ENCODE measurements around the gene MYH9.

DNA sequence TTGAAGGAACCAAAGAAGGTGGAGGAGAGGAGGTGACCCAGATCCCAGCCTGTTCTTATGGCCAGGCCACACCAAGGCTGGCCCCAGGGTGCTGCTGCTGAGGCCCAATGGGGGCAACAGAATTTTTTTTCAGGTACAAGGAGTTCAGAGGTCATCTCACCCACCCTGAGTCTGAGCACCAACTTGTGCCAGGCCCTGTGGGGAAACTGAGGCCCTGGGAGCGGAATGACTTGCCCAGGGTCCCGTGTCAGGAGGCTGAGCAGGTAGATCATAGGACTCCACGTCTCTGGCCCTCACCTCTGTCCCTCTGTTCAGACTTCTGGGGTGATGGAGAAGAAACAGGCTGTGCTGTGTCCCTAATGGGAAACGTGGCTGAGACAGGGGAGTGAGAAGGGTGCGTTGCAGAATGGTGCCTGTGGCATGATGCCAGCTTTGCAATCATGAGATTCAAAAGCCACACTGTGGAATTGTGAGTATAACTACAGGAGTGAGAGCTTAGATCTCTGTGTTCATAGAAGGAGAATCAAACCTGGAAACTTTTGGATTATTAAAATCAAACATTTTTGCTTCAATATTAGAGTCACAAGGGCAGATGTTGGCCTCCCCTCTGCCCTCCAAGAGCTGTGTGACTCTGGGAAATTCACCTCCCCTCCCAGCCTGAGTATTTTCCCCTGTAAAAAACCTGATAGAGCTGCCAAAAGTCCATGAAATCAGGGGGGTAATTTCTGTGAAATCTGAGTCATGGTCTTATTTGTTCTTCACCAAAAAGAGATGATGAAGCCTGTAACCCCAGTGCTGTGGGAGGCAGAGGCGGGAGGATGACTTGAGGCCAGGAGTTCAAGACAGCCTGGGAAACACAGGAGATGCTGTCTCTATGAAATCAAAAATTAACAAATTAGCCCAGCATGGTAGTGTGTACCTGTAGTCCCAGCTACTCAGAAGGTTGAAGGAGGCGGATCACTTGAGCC is 134.0 kb downstream of the MYH9 start:
- TF ChIP-seq, protein P1, sequence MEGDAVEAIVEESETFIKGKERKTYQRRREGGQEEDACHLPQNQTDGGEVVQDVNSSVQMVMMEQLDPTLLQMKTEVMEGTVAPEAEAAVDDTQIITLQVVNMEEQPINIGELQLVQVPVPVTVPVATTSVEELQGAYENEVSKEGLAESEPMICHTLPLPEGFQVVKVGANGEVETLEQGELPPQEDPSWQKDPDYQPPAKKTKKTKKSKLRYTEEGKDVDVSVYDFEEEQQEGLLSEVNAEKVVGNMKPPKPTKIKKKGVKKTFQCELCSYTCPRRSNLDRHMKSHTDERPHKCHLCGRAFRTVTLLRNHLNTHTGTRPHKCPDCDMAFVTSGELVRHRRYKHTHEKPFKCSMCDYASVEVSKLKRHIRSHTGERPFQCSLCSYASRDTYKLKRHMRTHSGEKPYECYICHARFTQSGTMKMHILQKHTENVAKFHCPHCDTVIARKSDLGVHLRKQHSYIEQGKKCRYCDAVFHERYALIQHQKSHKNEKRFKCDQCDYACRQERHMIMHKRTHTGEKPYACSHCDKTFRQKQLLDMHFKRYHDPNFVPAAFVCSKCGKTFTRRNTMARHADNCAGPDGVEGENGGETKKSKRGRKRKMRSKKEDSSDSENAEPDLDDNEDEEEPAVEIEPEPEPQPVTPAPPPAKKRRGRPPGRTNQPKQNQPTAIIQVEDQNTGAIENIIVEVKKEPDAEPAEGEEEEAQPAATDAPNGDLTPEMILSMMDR (IDR thresholded peaks at IDR 0.05; ENCODE audit: insufficient read depth, low read length, poor library complexity, severe bottlenecking), result no peak
- TF ChIP-seq EZH2phosphoT487 (conservative IDR thresholded peaks at IDR 0.05; ENCODE audit: low read length), result no peak

All from SU-DHL-6 (cell line).